SK-N-SH (cell line): ENCODE data around the gene WIPF3. TPM values are rescaled to one million over a fixed set of nuclear protein-coding genes. Genes with fewer than 3 reads are reported as not detected.

Source experiments
- CTCF ChIA-PET: fragments of 300-600, 350-600 bp; formaldehyde crosslinking; extraction: SDS; loops from one replicate; lab custom pipeline; 2021; lab: Yijun Ruan, JAX
- POLR2A ChIA-PET: fragments of 350-600 bp; sonication (Branson Sonifier 250); formaldehyde crosslinking; extraction: SDS; loops from one replicate; lab custom pipeline; 2020; ENCODE audit warnings: antibody characterized with exemption, inconsistent platforms; lab: Yijun Ruan, JAX
- DNase-seq: peaks from one replicate; pipeline ENCODE4 v3.0.0; 2012
- H2AFZ ChIP-seq: fragments of 200-600 bp; sonication (generic); 2 replicates; pipeline ENCODE4 v1.8.1; 2016; ENCODE audit warnings: antibody characterized with exemption, mild to moderate bottlenecking, low read depth
- H3F3A ChIP-seq: fragments of 200-600 bp; sonication (generic); replicated peaks from 2 replicates; pipeline ENCODE3; 2016; ENCODE audit warnings: antibody characterized with exemption, mild to moderate bottlenecking; ENCODE audit not compliant: insufficient read depth
- H3K27ac ChIP-seq, 2 experiments: fragments of 200-500 bp in 1 of 2; fragments of 200-600 bp in 1 of 2; sonication (Bioruptor generic) in 1 of 2; sonication (generic), shearing (Covaris generic) in 1 of 2; 2 replicates each; pipeline versions ENCODE4 v1.5.1 to v1.6.1; 2014 to 2016; ENCODE audit warnings: low read depth in 2 of 2, inconsistent platforms in 1 of 2, low read length in 1 of 2, mild to moderate bottlenecking in 1 of 2, mixed read lengths in 1 of 2
- H3K27me3 ChIP-seq: fragments of 200-600 bp; sonication (generic), shearing (Covaris generic); 2 replicates; pipeline ENCODE4 v1.6.1; 2016; ENCODE audit warnings: mixed run types; ENCODE audit not compliant: insufficient read depth
- H3K36me3 ChIP-seq, 2 experiments: fragments of 200-500 bp in 1 of 2; fragments of 200-600 bp in 1 of 2; sonication (Bioruptor generic) in 1 of 2; sonication (generic) in 1 of 2; replicated peaks in 1 of 2; 2 replicates each; pipeline versions ENCODE3 to v1.5.1; 2014 to 2016; ENCODE audit warnings: low read length in 1 of 2, mild to moderate bottlenecking in 1 of 2; ENCODE audit not compliant: insufficient read depth in 2 of 2, control insufficient read depth in 1 of 2
- H3K4me1 ChIP-seq, 2 experiments: fragments of 200-500 bp in 1 of 2; fragments of 200-600 bp in 1 of 2; sonication (Bioruptor generic) in 1 of 2; sonication (generic), shearing (Covaris generic) in 1 of 2; 2 replicates each; pipeline versions ENCODE4 v1.5.1 to v1.6.1; 2014 to 2016; ENCODE audit warnings: low read depth in 1 of 2, low read length in 1 of 2, mixed run types in 1 of 2; ENCODE audit not compliant: insufficient read depth in 2 of 2, control insufficient read depth in 1 of 2
- H3K4me2 ChIP-seq: fragments of 200-600 bp; sonication (generic), shearing (Covaris generic); 2 replicates; pipeline ENCODE4 v1.6.1; 2017; ENCODE audit warnings: mixed run types
- H3K4me3 ChIP-seq, 2 experiments: fragments of 200-500 bp in 1 of 2; fragments of 200-600 bp in 1 of 2; sonication (Bioruptor generic) in 1 of 2; sonication (generic), shearing (Covaris generic) in 1 of 2; 2 replicates each; pipeline versions ENCODE4 v1.5.1 to v1.8.1; 2014 to 2016; ENCODE audit warnings: low read depth in 2 of 2, inconsistent platforms in 1 of 2, low read length in 1 of 2, mild to moderate bottlenecking in 1 of 2, mixed read lengths in 1 of 2, moderate library complexity in 1 of 2
- H3K79me2 ChIP-seq: fragments of 200-600 bp; sonication (generic); 2 replicates; pipeline ENCODE4 v1.8.1; 2017; ENCODE audit warnings: mild to moderate bottlenecking; ENCODE audit not compliant: insufficient read depth
- H3K9ac ChIP-seq: fragments of 200-600 bp; sonication (generic); 2 replicates; pipeline ENCODE4 v1.6.1; 2017; ENCODE audit warnings: mixed run types
- H3K9me2 ChIP-seq: fragments of 200-600 bp; sonication (generic); 2 replicates; pipeline ENCODE4 v1.6.1; 2017; ENCODE audit warnings: mixed run types
- H3K9me3 ChIP-seq: fragments of 200-600 bp; sonication (generic); 2 replicates; pipeline ENCODE4 v1.6.1; 2017; ENCODE audit warnings: mixed run types, mild to moderate bottlenecking, moderate library complexity
- H4K20me1 ChIP-seq: fragments of 200-600 bp; sonication (generic); 2 replicates; pipeline ENCODE4 v1.6.1; 2017; ENCODE audit warnings: mild to moderate bottlenecking, mixed run types; ENCODE audit not compliant: insufficient read depth
- CTCF ChIP-seq: fragments of 200-600 bp; sonication (generic); IDR thresholded peaks from 2 replicates; pipeline ENCODE4 v1.6.1; 2017; ENCODE audit warnings: antibody characterized with exemption, mild to moderate bottlenecking, moderate library complexity
- FOSL2 ChIP-seq: IDR thresholded peaks from 2 replicates; pipeline ENCODE4 v1.4.0; 2012; ENCODE audit warnings: low read depth, mild to moderate bottlenecking, moderate library complexity, borderline replicate concordance
- FOXM1 ChIP-seq: IDR thresholded peaks from 2 replicates; pipeline ENCODE4 v1.4.0; 2012; ENCODE audit warnings: low read depth, mild to moderate bottlenecking
- GABPA ChIP-seq: IDR thresholded peaks from 2 replicates; pipeline ENCODE4 v1.4.0; 2012; ENCODE audit warnings: low read depth, mild to moderate bottlenecking
- GATA2 ChIP-seq: sonication (generic); formaldehyde crosslinking; IDR thresholded peaks from 2 replicates; pipeline ENCODE4 v1.5.0; 2020; ENCODE audit warnings: mild to moderate bottlenecking, missing genetic modification reagents
- JUND ChIP-seq: IDR thresholded peaks from 2 replicates; pipeline ENCODE4 v1.4.0; 2012
- MEF2A ChIP-seq: IDR thresholded peaks from 2 replicates; pipeline ENCODE4 v1.4.0; 2012; ENCODE audit warnings: low read depth, borderline replicate concordance
- MXI1 ChIP-seq: IDR thresholded peaks from 2 replicates; pipeline ENCODE4 v1.6.1; 2012; ENCODE audit warnings: mild to moderate bottlenecking, low read depth, low read length, improper control_type of control experiment
- PBX3 ChIP-seq: IDR thresholded peaks from 2 replicates; pipeline ENCODE4; 2012
- POLR2AphosphoS5 ChIP-seq: IDR thresholded peaks from 2 replicates; pipeline ENCODE4 v1.6.1; 2012; ENCODE audit warnings: low read depth, low read length
- RAD21 ChIP-seq: IDR thresholded peaks from 2 replicates; pipeline ENCODE4 v1.6.1; 2012; ENCODE audit warnings: mild to moderate bottlenecking, low read length
- RCOR1 ChIP-seq: fragments of 150-350 bp; IDR thresholded peaks from 2 replicates; pipeline ENCODE4 v1.6.1; 2017; ENCODE audit warnings: antibody characterized with exemption, low read length
- SIN3A ChIP-seq: IDR thresholded peaks from 2 replicates; pipeline ENCODE4 v1.6.1; 2012; ENCODE audit warnings: low read depth, mild to moderate bottlenecking, low read length, moderate library complexity, borderline replicate concordance
- SMC3 ChIP-seq: IDR thresholded peaks from 2 replicates; pipeline ENCODE4 v1.6.1; 2012; ENCODE audit warnings: low read depth, low read length, improper control_type of control experiment
- TAF1 ChIP-seq: IDR thresholded peaks from 2 replicates; pipeline ENCODE4 v1.6.1; 2012; ENCODE audit warnings: low read depth, mild to moderate bottlenecking, low read length, moderate library complexity, borderline replicate concordance
- TEAD4 ChIP-seq: IDR thresholded peaks from 2 replicates; pipeline ENCODE4 v1.4.0; 2012; ENCODE audit warnings: mild to moderate bottlenecking, borderline replicate concordance; ENCODE audit not compliant: insufficient read depth
- USF1 ChIP-seq: IDR thresholded peaks from 2 replicates; pipeline ENCODE4 v1.4.0; 2012; ENCODE audit warnings: low read depth, borderline replicate concordance
- USF2 ChIP-seq: fragments of 150-350 bp; IDR thresholded peaks from 2 replicates; pipeline ENCODE4 v1.6.1; 2017; ENCODE audit warnings: antibody characterized with exemption, low read length, low read depth, borderline replicate concordance
- YY1 ChIP-seq: IDR thresholded peaks from 2 replicates; pipeline ENCODE4 v1.4.0; 2012; ENCODE audit warnings: low read depth, mild to moderate bottlenecking
- WGBS: methylation state at CpG from one replicate; pipeline ENCODE4 v1.1.6; 2017; ENCODE audit warnings: low lambda C conversion rate; 5-methylcytosine and 5-hydroxymethylcytosine counted together
- polyA plus RNA-seq, 3 experiments: library from polyadenylated mRNA; depleted of rRNA; stranded (reverse); fragments of >200 nt; gene quantifications; 2 replicates each; pipeline ENCODE4 v1.2.3, GENCODE V29; 2012

WIPF3 gene
- polyA plus RNA-seq, 1 of the 3 experiments (the other 2 are of a cell fraction): 0.02 TPM

- no peaks in the 10 kb centered on the region for H3K9me3 ChIP-seq
- peaks cover 18 to 74% of the 10 kb centered on the region in 2 experiments for H3K36me3 ChIP-seq
- peak; percentile 81 for DNase-seq
- H3K4me3 ChIP-seq: no peak overlapping the region; a peak in 1 of 4 replicates
- H3F3A ChIP-seq: peaks cover 7% of the 10 kb centered on the region
- H3K4me2 ChIP-seq: no peak overlapping the region
- H2AFZ ChIP-seq: no peak overlapping the region
- no peaks in the 10 kb centered on the region for H3K27me3 ChIP-seq
- ChIA-PET CTCF (interaction anchor here (0.6 to 19.0 kb wide), 75 partner anchors 9 to 999 kb away, joined by 3 to 365 read pairs (median 5); partner anchors contain the start of genes FKBP14, MTURN, PLEKHA8 and SCRN1), POLR2A (interaction anchor here (0.9 to 1.3 kb wide), 3 partner anchors 42 to 172 kb away, joined by 3 to 4 read pairs (median 3); no protein-coding TSS in a partner anchor)
- no peak overlapping the region for H3K27ac ChIP-seq
- TF ChIP-seq GABPA: no peak
- TF ChIP-seq CTCF: peak; percentile 99
- TF ChIP-seq TEAD4: no peak
- TF ChIP-seq MXI1: peak; percentile 44; the same call in 1 of the 2 replicates
- no peak for TF ChIP-seq SIN3A
- peak; percentile 13; the same call in 1 of the 2 replicates for TF ChIP-seq USF2
- peak; percentile 62; the same call in 1 of the 2 replicates for TF ChIP-seq RCOR1
- TF ChIP-seq SMC3: peak; percentile 96
- TF ChIP-seq RAD21: peak; percentile 99
- no peaks in the 10 kb centered on the region for H3K9me2 ChIP-seq
- no peaks in the 10 kb centered on the region for H3K79me2 ChIP-seq
- WGBS: 43% methylated on average over 4 of the region's 4 CpGs
- no peaks in the 10 kb centered on the region; a peak in 1 of 4 replicates for H3K4me1 ChIP-seq
- no peak overlapping the region for H3K9ac ChIP-seq
- no peaks in the 10 kb centered on the region for H4K20me1 ChIP-seq
Observed at GRCh38 chr7:29921404-29922010, 115.2 kb downstream of the WIPF3 start.

- Histone ChIP-seq H3F3A (peaks cover 7% of the 10 kb centered on the region), H2AFZ (no peak overlapping the region), H3K36me3 (peaks cover 15 to 79% of the 10 kb centered on the region in 2 experiments), H3K9me3 (no peaks in the 10 kb centered on the region), H3K4me2 (no peak overlapping the region), H3K9ac (no peak overlapping the region), H3K27ac (no peak overlapping the region), H3K27me3 (no peaks in the 10 kb centered on the region), H3K79me2 (no peaks in the 10 kb centered on the region), H4K20me1 (no peaks in the 10 kb centered on the region), H3K9me2 (no peaks in the 10 kb centered on the region), H3K4me3 (no peak overlapping the region), H3K4me1 (no peaks in the 10 kb centered on the region; a peak in 1 of 4 replicates)
- POLR2A ChIA-PET: no interaction called here
- no peak for DNase-seq
- 81% methylated on average over 6 of the region's 7 CpGs for WGBS
- CTCF ChIA-PET: interaction anchor here (0.5 to 19.0 kb wide), 22 partner anchors 9 to 293 kb away, joined by 3 to 365 read pairs (median 11); partner anchors contain the start of genes FKBP14 and PLEKHA8
- TF ChIP-seq JUND (no peak), GATA2 (CRISPR knock-in tag) (no peak), FOSL2 (no peak), FOXM1 (no peak), USF1 (no peak), MEF2A (no peak), YY1 (no peak), POLR2AphosphoS5 (no peak), TAF1 (no peak), SIN3A (no peak), RCOR1 (no peak), PBX3 (no peak), RAD21 (no peak)
Observed at GRCh38 chr7:29922921-29923700, 116.8 kb downstream of the WIPF3 start.
